H1 (cell line): Measurements from ENCODE around the gene MRPL42. TPM values are rescaled to one million over a fixed set of nuclear protein-coding genes. Genes with fewer than 3 reads are reported as not detected.

Source experiments
- CTCF ChIA-PET: fragments of 300-600 bp; sonication (Branson Sonifier 250); formaldehyde crosslinking; loops from one replicate; lab custom pipeline; 2021; ENCODE audit not compliant: partially characterized antibody; lab: Charles Lee
- POLR2A ChIA-PET: fragments of 300-600 bp; sonication (Branson Sonifier 250); formaldehyde crosslinking; loops from one replicate; lab custom pipeline; 2021; ENCODE audit warnings: inconsistent platforms; ENCODE audit not compliant: partially characterized antibody; lab: Charles Lee
- DNase-seq, 2 experiments: peaks; one replicate each; pipeline versions ENCODE4 v3.0.0 to v3.0.0-alpha.2; 2010 to 2022; ENCODE audit warnings: low spot score in 2 of 2, low read depth in 1 of 2, mixed read lengths in 1 of 2
- FAIRE-seq: peaks from 2 replicates; lab custom pipeline; 2011; peaks lifted over from hg19 to GRCh38; lab: Jason Lieb, UNC
- H2AFZ ChIP-seq: 2 replicates; pipeline ENCODE4 v1.8.1; 2012; ENCODE audit warnings: low read length, inconsistent platforms
- H2AK5ac ChIP-seq: 2 replicates; pipeline ENCODE4 v1.6.1; 2013; ENCODE audit warnings: low read depth, low read length
- H2BK120ac ChIP-seq: replicated peaks from 2 replicates; pipeline ENCODE3; 2013; ENCODE audit warnings: low read depth, low read length, inconsistent platforms
- H2BK12ac ChIP-seq: 2 replicates; pipeline ENCODE4 v1.6.1; 2013; ENCODE audit warnings: low read depth, low read length
- H2BK15ac ChIP-seq: 2 replicates; pipeline ENCODE4 v1.6.1; 2013; ENCODE audit warnings: low read length
- H2BK20ac ChIP-seq: 2 replicates; pipeline ENCODE4 v1.6.1; 2013; ENCODE audit warnings: low read length
- H2BK5ac ChIP-seq: 2 replicates; pipeline ENCODE4 v1.6.1; 2013; ENCODE audit warnings: low read depth, low read length
- H3K14ac ChIP-seq: 2 replicates; pipeline ENCODE4 v1.6.1; 2013; ENCODE audit warnings: inconsistent platforms; ENCODE audit not compliant: insufficient read length
- H3K18ac ChIP-seq: 2 replicates; pipeline ENCODE4 v1.6.1; 2013; ENCODE audit warnings: low read length; ENCODE audit errors: extremely low read depth
- H3K23ac ChIP-seq: 2 replicates; pipeline ENCODE4 v1.6.1; 2013; ENCODE audit warnings: inconsistent platforms; ENCODE audit not compliant: insufficient read length
- H3K23me2 ChIP-seq: 2 replicates; pipeline ENCODE4 v1.6.1; 2013; ENCODE audit warnings: low read depth, low read length
- H3K27ac ChIP-seq: 2 replicates; pipeline ENCODE4 v1.6.1; 2011; ENCODE audit warnings: low read depth, low read length, inconsistent platforms
- H3K27me3 ChIP-seq, 4 experiments: replicated peaks in 1 of 4; 1 replicate in 1 of 4; 2 replicates in 3 of 4; pipeline versions ENCODE4 v1.6.1 to v1.8.1; 2011 to 2013; ENCODE audit warnings: low read length in 3 of 4, mild to moderate bottlenecking in 3 of 4, inconsistent platforms in 2 of 4, mixed read lengths in 2 of 4, moderate library complexity in 1 of 4; ENCODE audit not compliant: control insufficient read depth in 3 of 4, insufficient read depth in 3 of 4; ENCODE audit errors: extremely low read depth in 1 of 4
- H3K36me3 ChIP-seq, 4 experiments: 2 replicates each; pipeline versions ENCODE4 v1.6.1 to v1.8.1; 2011 to 2013; ENCODE audit warnings: mild to moderate bottlenecking in 4 of 4, low read length in 3 of 4, moderate library complexity in 2 of 4, control low read depth in 1 of 4, inconsistent platforms in 1 of 4; ENCODE audit not compliant: insufficient read depth in 4 of 4, control insufficient read depth in 2 of 4
- H3K4ac ChIP-seq: replicated peaks from 2 replicates; pipeline ENCODE3; 2013; ENCODE audit warnings: low read length, low read depth, mixed read lengths, inconsistent platforms; ENCODE audit not compliant: insufficient read length
- H3K4me1 ChIP-seq, 4 experiments: replicated peaks in 1 of 4; 1 replicate in 1 of 4; 2 replicates in 3 of 4; pipeline versions ENCODE4 v1.6.1 to v1.8.1; 2011 to 2013; ENCODE audit warnings: low read length in 3 of 4, inconsistent platforms in 2 of 4, mixed read lengths in 1 of 4; ENCODE audit not compliant: insufficient read depth in 4 of 4, control insufficient read depth in 3 of 4
- H3K4me2 ChIP-seq, 2 experiments: 2 replicates each; pipeline versions ENCODE4 v1.6.1 to v1.8.1; 2011 to 2013; ENCODE audit warnings: low read depth in 2 of 2, low read length in 2 of 2, control low read depth in 1 of 2, inconsistent platforms in 1 of 2, mild to moderate bottlenecking in 1 of 2; ENCODE audit not compliant: insufficient read depth in 1 of 2
- H3K4me3 ChIP-seq, 4 experiments: fragments of 200-600, 300-600 bp in 1 of 4; sonication (generic), shearing (Covaris generic), sonication (Bioruptor Twin) in 1 of 4; 2 replicates each; pipeline versions ENCODE4 v1.5.1 to v1.8.1; 2011 to 2016; ENCODE audit warnings: low read length in 4 of 4, low read depth in 3 of 4, control low read depth in 2 of 4, inconsistent platforms in 2 of 4, mild to moderate bottlenecking in 2 of 4, mixed read lengths in 1 of 4, moderate library complexity in 1 of 4; ENCODE audit not compliant: insufficient read depth in 2 of 4; ENCODE audit errors: extremely low read depth in 1 of 4
- H3K56ac ChIP-seq: replicated peaks from 2 replicates; pipeline ENCODE3; 2013; ENCODE audit warnings: low read depth, mild to moderate bottlenecking, mixed read lengths, low read length, inconsistent platforms; ENCODE audit not compliant: insufficient read length
- H3K79me1 ChIP-seq: 2 replicates; pipeline ENCODE4 v1.6.1; 2013; ENCODE audit warnings: low read depth, low read length, control low read depth
- H3K79me2 ChIP-seq, 2 experiments: 2 replicates each; pipeline versions ENCODE4 v1.6.1 to v1.8.1; 2012 to 2013; ENCODE audit warnings: low read length in 2 of 2, mild to moderate bottlenecking in 2 of 2, inconsistent platforms in 1 of 2; ENCODE audit not compliant: insufficient read depth in 2 of 2, control insufficient read depth in 1 of 2
- H3K9ac ChIP-seq, 4 experiments: replicated peaks in 1 of 4; 1 replicate in 1 of 4; 2 replicates in 3 of 4; pipeline versions ENCODE4 v1.6.1 to v1.8.1; 2011 to 2013; ENCODE audit warnings: low read depth in 3 of 4, low read length in 3 of 4, control low read depth in 2 of 4, mild to moderate bottlenecking in 2 of 4, moderate library complexity in 2 of 4, inconsistent platforms in 1 of 4; ENCODE audit errors: extremely low read depth in 1 of 4
- H3K9me3 ChIP-seq, 2 experiments: 2 replicates each; pipeline versions ENCODE4 v1.6.1 to v1.8.1; 2012 to 2013; ENCODE audit warnings: mild to moderate bottlenecking in 2 of 2, moderate library complexity in 2 of 2, control low read depth in 1 of 2, inconsistent platforms in 1 of 2, low read depth in 1 of 2, low read length in 1 of 2, mixed read lengths in 1 of 2; ENCODE audit not compliant: insufficient read depth in 2 of 2
- H4K20me1 ChIP-seq, 2 experiments: replicated peaks in 1 of 2; 2 replicates each; pipeline versions ENCODE3 to v1.8.1; 2011 to 2013; ENCODE audit warnings: inconsistent platforms in 2 of 2, low read length in 2 of 2, mild to moderate bottlenecking in 1 of 2; ENCODE audit not compliant: insufficient read depth in 2 of 2, control insufficient read depth in 1 of 2
- H4K5ac ChIP-seq: 2 replicates; pipeline ENCODE4 v1.6.1; 2013; ENCODE audit warnings: low read length, low read depth, mixed read lengths, inconsistent platforms; ENCODE audit not compliant: insufficient read length
- H4K8ac ChIP-seq: 2 replicates; pipeline ENCODE4 v1.8.0; 2013; ENCODE audit warnings: mild to moderate bottlenecking, moderate library complexity, low read length, inconsistent platforms; ENCODE audit not compliant: insufficient read depth; ENCODE audit errors: extremely low read depth
- H4K91ac ChIP-seq: replicated peaks from 2 replicates; pipeline ENCODE3; 2013; ENCODE audit warnings: low read length, mixed read lengths, inconsistent platforms; ENCODE audit not compliant: insufficient read length
- CBX5 ChIP-seq: fragments of 300-800, 300-1000 bp; sonication (generic); IDR thresholded peaks from 2 replicates; pipeline ENCODE4 v1.7.1; 2016; ENCODE audit warnings: antibody characterized with exemption, low read length, low read depth
- SIN3A ChIP-seq, 2 experiments: IDR thresholded peaks in 1 of 2; conservative IDR thresholded peaks in 1 of 2; 2 replicates each; pipeline ENCODE4 v1.6.1; 2011 to 2012; ENCODE audit warnings: low read length in 2 of 2, improper control_type of control experiment in 1 of 2, low read depth in 1 of 2, mild to moderate bottlenecking in 1 of 2
- ZNF274 ChIP-seq: IDR thresholded peaks from 2 replicates; pipeline ENCODE4 v1.7.0; 2012; ENCODE audit warnings: low read length, borderline replicate concordance; ENCODE audit errors: extremely low read depth
- WGBS, 2 experiments: shearing (Covaris generic) in 1 of 2; methylation state at CpG; one replicate each; pipeline versions ENCODE4 v1.1.6 to v1.1.7; 2013 to 2015; ENCODE audit warnings: low lambda C conversion rate in 2 of 2, mixed read lengths in 2 of 2, inconsistent platforms in 1 of 2, low coverage in 1 of 2, missing lambda C conversion rate in 1 of 2; ENCODE audit not compliant: insufficient replicate concordance in 2 of 2, insufficient coverage in 1 of 2, insufficient read length in 1 of 2; ENCODE audit errors: extremely low coverage in 1 of 2, missing lambda C conversion rate in 1 of 2; 5-methylcytosine and 5-hydroxymethylcytosine counted together
- polyA plus RNA-seq, 7 experiments: library from polyadenylated mRNA; depleted of rRNA in 3 of 7; stranded (reverse) in 5 of 7; unstranded in 2 of 7; fragments of >200 nt in 5 of 7; fragments of 200-250 nt in 2 of 7; gene quantifications; 1 replicate in 5 of 7; 2 replicates in 1 of 7; 4 replicates in 1 of 7; pipeline versions ENCODE4 v1.2.1 to v1.2.3, GENCODE V29; 2011 to 2013; ENCODE audit warnings: missing spikeins in 2 of 7, mixed read lengths in 2 of 7
- total RNA-seq: library from RNA; stranded (reverse); fragmentation: NEBNext Ultra II Directional; extraction: Animal tissue kit (Norgen Biotek cat#: 25700); gene quantifications from 2 replicates; pipeline ENCODE4 v1.2.1, GENCODE V29; 2021

Gene MRPL42
- total and polyA plus RNA-seq, 2 of the 8 experiments (the other 6 are each of a cell fraction or from before 2014, with no cell fraction given), result 110 to 176 TPM

GRCh38 chr12:93500667-93501066 lies 33.4 kb downstream of the MRPL42 start:
- H3K79me2 ChIP-seq, result no peaks in the 10 kb centered on the region
- 86% methylated on average over 2 of the region's 2 CpGs; no CpG with 5 or more reads in 1 of the 2 experiments for WGBS, 2 experiments
- no peak overlapping the region for H2BK12ac ChIP-seq
- H2BK5ac ChIP-seq, result no peak overlapping the region
- no peak overlapping the region for H3K56ac ChIP-seq
- H3K18ac ChIP-seq, result no peak overlapping the region
- no peaks in the 10 kb centered on the region for H3K9me3 ChIP-seq
- H2BK20ac ChIP-seq, result no peak overlapping the region
- H3K14ac ChIP-seq, result no peak overlapping the region
- peaks cover 0 to 2% of the 10 kb centered on the region in 2 experiments for H4K20me1 ChIP-seq
- no peaks in the 10 kb centered on the region for H3K23me2 ChIP-seq
- H3K36me3 ChIP-seq, result peaks cover 2 to 40% (median 7%) of the 10 kb centered on the region in 4 experiments; a peak in 5 of 8 replicates
- H3K4ac ChIP-seq, result no peak overlapping the region
- FAIRE-seq (no peak), DNase-seq (no peak)
- POLR2A ChIA-PET, result no interaction called here
- H3K9ac ChIP-seq, result no peak overlapping the region
- H3K4me1 ChIP-seq, result no peaks in the 10 kb centered on the region
- no peak overlapping the region for H3K4me2 ChIP-seq
- no peak overlapping the region for H4K91ac ChIP-seq
- no peak overlapping the region for H2BK120ac ChIP-seq
- no peak overlapping the region for H2BK15ac ChIP-seq
- no peak overlapping the region for H3K4me3 ChIP-seq
- no peak overlapping the region for H3K27ac ChIP-seq
- H2AK5ac ChIP-seq, result no peak overlapping the region
- H2AFZ ChIP-seq, result no peak overlapping the region
- H4K5ac ChIP-seq, result no peak overlapping the region
- H3K79me1 ChIP-seq, result no peaks in the 10 kb centered on the region
- no peaks in the 10 kb centered on the region for H3K27me3 ChIP-seq
- CTCF ChIA-PET, result interaction anchor here (0.6 to 2.7 kb wide), 5 partner anchors 9 to 601 kb away, joined by 3 to 10 read pairs (median 3); no protein-coding TSS in a partner anchor
- no peak overlapping the region for H4K8ac ChIP-seq
- H3K23ac ChIP-seq, result no peak overlapping the region
- TF ChIP-seq ZNF274 (no peak), CBX5 (no peak), SIN3A (conservative IDR thresholded peaks at IDR 0.05 in 1 of 2, IDR thresholded peaks at IDR 0.05 in 1 of 2; ENCODE audit: low read depth in 1 of 2, low read length in 2 of 2) (no peak)
